Measurements from ENCODE around the gene ELP5. TPM values are rescaled to one million over a fixed set of nuclear protein-coding genes. Genes with fewer than 3 reads are reported as not detected.

ELP5 gene
- total RNA-seq, 1 donor from 2014 or later, result 36.9 TPM

DNA sequence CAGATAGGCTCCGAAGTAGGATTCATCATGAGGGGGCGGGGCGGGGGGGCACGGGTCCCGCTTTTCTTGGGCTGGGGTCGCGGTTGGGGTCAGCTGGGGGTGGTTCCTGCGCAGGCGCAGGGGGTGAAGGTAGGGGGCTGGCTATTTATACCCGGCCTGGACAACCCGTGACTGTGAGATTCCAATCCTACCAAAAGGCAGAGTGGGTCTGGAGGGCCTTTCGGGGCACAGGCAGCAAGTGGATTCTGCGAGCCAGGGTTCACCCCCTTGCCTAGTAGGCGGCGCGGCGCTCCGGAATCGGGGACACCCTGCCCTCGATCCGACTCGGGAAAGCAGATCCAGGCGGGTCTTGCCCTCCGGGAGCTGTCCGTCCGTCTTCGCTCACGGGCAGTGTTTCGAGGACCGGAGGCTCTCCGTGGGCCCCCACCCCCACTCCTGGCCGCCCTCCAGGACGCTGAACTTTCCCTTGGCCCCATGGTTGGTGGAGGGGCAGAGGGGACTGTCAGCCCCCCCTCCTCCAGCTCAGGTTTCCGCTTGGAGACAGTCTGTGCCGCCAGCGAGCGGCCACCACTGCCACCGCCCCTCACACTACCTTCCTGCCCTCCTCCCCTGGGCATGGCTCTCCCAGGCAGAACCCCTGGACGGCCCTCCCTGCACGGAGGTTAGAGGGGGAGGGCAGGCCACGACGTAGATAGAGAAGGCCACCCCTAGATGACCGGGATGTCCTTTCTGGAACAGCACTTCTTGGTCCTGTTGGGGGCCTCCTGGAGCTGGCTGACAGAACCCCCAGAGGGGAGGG is 30.1 kb downstream of the ELP5 start:
- peaks cover 13% of the 10 kb centered on the region for H3K27me3 Mint-ChIP-seq (ENCODE audit: unreplicated experiment)
- TF ChIP-seq, protein P1, sequence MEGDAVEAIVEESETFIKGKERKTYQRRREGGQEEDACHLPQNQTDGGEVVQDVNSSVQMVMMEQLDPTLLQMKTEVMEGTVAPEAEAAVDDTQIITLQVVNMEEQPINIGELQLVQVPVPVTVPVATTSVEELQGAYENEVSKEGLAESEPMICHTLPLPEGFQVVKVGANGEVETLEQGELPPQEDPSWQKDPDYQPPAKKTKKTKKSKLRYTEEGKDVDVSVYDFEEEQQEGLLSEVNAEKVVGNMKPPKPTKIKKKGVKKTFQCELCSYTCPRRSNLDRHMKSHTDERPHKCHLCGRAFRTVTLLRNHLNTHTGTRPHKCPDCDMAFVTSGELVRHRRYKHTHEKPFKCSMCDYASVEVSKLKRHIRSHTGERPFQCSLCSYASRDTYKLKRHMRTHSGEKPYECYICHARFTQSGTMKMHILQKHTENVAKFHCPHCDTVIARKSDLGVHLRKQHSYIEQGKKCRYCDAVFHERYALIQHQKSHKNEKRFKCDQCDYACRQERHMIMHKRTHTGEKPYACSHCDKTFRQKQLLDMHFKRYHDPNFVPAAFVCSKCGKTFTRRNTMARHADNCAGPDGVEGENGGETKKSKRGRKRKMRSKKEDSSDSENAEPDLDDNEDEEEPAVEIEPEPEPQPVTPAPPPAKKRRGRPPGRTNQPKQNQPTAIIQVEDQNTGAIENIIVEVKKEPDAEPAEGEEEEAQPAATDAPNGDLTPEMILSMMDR (IDR thresholded peaks at IDR 0.05; ENCODE audit: unreplicated experiment), result no peak
- no peaks in the 10 kb centered on the region for H3K9me3 Mint-ChIP-seq (ENCODE audit: unreplicated experiment)
- DNase-seq (ENCODE audit: low spot score), result peak; percentile 39
- H3K27ac Mint-ChIP-seq (ENCODE audit: unreplicated experiment), result no peak overlapping the region
- H3K4me3 Mint-ChIP-seq (ENCODE audit: unreplicated experiment), result peak overlapping the region; percentile 82
- peaks cover 15% of the 10 kb centered on the region for H3K4me1 Mint-ChIP-seq (ENCODE audit: unreplicated experiment)
- no peaks in the 10 kb centered on the region for H3K36me3 Mint-ChIP-seq (ENCODE audit: low read depth, unreplicated experiment)

DNA sequence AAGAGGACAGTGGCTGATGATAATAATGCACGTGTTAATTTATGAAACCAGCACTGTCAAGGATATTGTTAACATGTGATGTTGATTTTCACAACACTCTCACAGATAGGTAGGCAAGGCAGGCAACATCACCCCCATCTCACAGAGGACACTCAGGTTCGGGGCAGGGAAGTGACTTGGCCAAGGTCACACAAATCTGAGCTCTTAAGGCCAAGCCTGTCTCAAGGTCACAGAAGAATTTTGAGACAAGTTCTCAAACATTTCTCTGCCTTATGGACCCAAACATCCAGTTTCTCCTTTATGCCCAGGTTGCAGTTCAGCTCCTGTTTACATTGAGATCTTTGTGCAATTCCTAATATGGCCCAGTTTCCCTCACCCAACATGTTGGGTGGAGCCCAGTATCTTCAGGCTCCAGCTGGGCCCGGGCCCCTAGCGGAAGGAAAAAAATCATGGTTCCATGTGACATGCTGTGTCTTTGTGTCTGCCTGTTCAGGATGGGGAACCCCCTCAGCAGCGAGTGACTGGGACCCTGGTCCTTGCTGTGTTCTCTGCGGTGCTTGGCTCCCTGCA is 30.8 kb downstream of the ELP5 start:
- H3K4me3 Mint-ChIP-seq (ENCODE audit: unreplicated experiment), result peak overlapping the region; percentile 82
- peaks cover 15% of the 10 kb centered on the region for H3K4me1 Mint-ChIP-seq (ENCODE audit: unreplicated experiment)
- no peak for DNase-seq (ENCODE audit: low spot score)
- H3K27me3 Mint-ChIP-seq (ENCODE audit: unreplicated experiment), result peaks cover 14% of the 10 kb centered on the region
- no peaks in the 10 kb centered on the region for H3K36me3 Mint-ChIP-seq (ENCODE audit: low read depth, unreplicated experiment)
- TF ChIP-seq, protein P1 (IDR thresholded peaks at IDR 0.05; ENCODE audit: unreplicated experiment), result no peak
- H3K9me3 Mint-ChIP-seq (ENCODE audit: unreplicated experiment), result no peaks in the 10 kb centered on the region
- no peak overlapping the region for H3K27ac Mint-ChIP-seq (ENCODE audit: unreplicated experiment)

DNA sequence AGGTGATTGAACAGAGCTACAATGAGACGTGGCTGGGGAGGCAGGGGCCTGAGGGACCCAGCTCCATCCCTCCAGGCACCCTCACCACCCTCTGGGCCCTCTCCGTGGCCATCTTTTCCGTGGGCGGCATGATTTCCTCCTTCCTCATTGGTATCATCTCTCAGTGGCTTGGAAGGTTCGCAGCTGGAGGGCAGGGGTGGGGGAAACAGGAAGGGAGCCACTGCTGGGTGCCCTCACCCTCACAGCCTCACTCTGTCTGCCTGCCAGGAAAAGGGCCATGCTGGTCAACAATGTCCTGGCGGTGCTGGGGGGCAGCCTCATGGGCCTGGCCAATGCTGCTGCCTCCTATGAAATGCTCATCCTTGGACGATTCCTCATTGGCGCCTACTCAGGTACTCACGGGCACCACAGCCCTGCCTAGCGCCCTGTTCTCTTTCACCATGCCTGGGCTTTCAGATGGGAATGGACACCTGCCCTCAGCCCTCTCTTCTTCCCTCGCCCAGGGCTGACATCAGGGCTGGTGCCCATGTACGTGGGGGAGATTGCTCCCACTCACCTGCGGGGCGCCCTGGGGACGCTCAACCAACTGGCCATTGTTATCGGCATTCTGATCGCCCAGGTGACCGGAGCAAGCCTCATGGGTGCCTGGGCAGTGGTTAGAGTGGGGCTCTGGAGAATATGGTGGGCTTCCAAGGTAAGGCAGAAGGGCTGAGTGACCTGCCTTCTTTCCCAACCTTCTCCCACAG is 31.6 kb downstream of the ELP5 start:
- Mint-ChIP-seq H3K36me3 (ENCODE audit: low read depth, unreplicated experiment) (no peaks in the 10 kb centered on the region), H3K27ac (ENCODE audit: unreplicated experiment) (no peak overlapping the region), H3K9me3 (ENCODE audit: unreplicated experiment) (no peaks in the 10 kb centered on the region), H3K4me1 (ENCODE audit: unreplicated experiment) (peaks cover 15% of the 10 kb centered on the region), H3K27me3 (ENCODE audit: unreplicated experiment) (peaks cover 14% of the 10 kb centered on the region), H3K4me3 (ENCODE audit: unreplicated experiment) (peak overlapping the region; percentile 37)
- no peak for DNase-seq (ENCODE audit: low spot score)
- TF ChIP-seq, protein P1 (IDR thresholded peaks at IDR 0.05; ENCODE audit: unreplicated experiment), result no peak

DNA sequence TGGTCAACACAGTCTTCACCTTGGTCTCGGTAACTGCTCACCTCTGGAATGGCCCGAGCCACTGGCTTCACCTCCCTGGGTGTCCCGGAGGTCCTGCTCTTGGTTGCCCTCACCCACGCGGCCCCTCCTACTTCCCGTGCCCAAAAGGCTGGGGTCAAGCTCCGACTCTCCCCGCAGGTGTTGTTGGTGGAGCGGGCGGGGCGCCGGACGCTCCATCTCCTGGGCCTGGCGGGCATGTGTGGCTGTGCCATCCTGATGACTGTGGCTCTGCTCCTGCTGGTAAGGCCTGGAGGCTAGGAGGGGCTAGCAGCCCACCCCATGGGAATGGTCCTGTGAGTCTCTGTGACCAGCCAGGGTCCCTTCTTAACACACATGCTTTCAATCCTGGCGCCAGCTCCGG is 32.9 kb downstream of the ELP5 start:
- peaks cover 14% of the 10 kb centered on the region for H3K27me3 Mint-ChIP-seq (ENCODE audit: unreplicated experiment)
- TF ChIP-seq, protein P1 (IDR thresholded peaks at IDR 0.05; ENCODE audit: unreplicated experiment), result no peak
- H3K27ac Mint-ChIP-seq (ENCODE audit: unreplicated experiment), result no peak overlapping the region
- peaks cover 11% of the 10 kb centered on the region for H3K4me1 Mint-ChIP-seq (ENCODE audit: unreplicated experiment)
- no peak for DNase-seq (ENCODE audit: low spot score)
- H3K36me3 Mint-ChIP-seq (ENCODE audit: low read depth, unreplicated experiment), result no peaks in the 10 kb centered on the region
- no peak overlapping the region for H3K4me3 Mint-ChIP-seq (ENCODE audit: unreplicated experiment)
- H3K9me3 Mint-ChIP-seq (ENCODE audit: unreplicated experiment), result no peaks in the 10 kb centered on the region
